Measurements from ENCODE around the gene PRUNE2.
A peak's percentile ranks its signal among the peaks of the same experiment; 100 is the strongest.

DNA sequence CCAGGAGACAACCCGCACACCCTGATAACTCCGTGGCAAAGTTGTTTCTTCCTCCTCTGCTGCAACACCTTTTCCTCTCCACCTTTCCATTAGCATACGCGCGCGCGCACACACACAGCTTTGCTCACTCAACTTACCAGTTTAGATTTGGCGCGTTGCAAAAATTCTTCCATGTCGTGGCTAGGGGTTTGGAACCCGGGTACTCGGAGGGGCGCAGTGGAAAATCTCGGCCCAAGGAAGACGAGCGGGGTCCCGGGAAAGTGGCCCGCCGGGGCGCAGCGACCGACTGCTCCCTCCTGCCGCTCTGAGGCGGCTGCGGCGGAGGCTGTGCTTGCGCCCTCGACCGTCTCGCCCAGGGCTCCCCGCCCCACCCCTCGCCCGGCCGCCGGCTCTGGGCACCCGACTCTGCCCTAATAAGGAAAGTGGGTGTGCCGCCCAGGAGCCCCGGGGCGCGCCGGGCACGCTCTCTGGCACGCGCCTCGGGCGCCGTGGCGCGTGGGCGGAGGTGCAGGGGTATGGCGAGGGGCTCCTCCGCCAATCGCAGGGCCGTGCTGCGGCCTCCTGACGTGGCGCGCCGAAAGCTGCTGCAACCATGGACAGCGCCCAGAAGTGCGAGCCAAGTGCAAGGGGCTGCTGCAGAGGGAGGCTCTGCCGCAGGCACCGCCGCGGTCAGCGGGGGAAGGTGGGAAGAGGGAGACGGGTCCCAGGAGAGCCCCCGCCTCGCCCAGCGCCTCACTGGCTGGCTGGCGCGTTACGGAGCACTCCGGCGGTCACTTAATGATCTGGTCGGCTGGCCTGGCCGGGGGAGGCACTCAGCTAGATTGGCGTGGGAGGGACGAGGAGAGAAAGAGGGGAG, at the start of gene PRUNE2:
- TF ChIP-seq, protein P1, sequence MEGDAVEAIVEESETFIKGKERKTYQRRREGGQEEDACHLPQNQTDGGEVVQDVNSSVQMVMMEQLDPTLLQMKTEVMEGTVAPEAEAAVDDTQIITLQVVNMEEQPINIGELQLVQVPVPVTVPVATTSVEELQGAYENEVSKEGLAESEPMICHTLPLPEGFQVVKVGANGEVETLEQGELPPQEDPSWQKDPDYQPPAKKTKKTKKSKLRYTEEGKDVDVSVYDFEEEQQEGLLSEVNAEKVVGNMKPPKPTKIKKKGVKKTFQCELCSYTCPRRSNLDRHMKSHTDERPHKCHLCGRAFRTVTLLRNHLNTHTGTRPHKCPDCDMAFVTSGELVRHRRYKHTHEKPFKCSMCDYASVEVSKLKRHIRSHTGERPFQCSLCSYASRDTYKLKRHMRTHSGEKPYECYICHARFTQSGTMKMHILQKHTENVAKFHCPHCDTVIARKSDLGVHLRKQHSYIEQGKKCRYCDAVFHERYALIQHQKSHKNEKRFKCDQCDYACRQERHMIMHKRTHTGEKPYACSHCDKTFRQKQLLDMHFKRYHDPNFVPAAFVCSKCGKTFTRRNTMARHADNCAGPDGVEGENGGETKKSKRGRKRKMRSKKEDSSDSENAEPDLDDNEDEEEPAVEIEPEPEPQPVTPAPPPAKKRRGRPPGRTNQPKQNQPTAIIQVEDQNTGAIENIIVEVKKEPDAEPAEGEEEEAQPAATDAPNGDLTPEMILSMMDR (IDR thresholded peaks at IDR 0.05): no peak
- TF ChIP-seq POLR2A (IDR thresholded peaks at IDR 0.05): peak; percentile 50 to 72

Data from adrenal gland (tissue), 5 donors.